GM19099 (cell line): Measurements from ENCODE around the gene CDKN3.

ENCODE experiments used
- POLR2A ChIP-seq: IDR thresholded peaks from 3 replicates; pipeline ENCODE4 v1.6.1; 2011; ENCODE audit warnings: low read depth; ENCODE audit not compliant: insufficient read length; ENCODE audit errors: extremely low read depth

Gene CDKN3

DNA sequence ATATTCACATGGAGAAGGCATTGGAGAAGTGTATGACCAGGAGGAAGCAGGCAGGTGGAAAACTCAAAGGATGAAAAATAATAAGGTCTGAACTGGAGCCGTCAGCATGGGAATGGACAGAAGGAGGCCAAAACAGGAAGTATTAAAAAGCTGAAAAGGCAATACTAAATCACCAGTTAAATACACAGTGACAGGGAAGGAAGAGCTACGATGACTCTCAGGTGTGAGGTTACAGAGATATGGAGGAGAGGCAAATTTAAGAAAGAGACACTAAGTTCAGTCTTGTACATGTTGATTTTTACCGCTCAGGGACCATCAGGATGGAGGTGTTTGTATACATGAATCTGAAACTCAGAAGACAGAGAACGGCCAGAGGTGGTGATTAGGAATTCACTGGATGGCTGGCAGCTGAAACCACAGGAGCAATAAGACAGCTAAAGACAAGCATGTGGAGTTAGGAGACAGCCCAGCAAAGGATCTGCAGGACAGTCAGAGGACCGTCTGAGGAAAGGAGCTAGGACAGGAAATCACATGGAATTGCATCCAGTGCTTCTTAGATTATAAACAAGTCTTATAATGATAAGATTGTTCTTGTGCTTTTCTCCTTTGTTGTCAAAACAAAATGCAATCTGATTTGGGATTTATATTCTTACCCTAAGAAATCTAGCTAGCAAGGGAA, 33.9 kb upstream of the CDKN3 start:
- no peak for TF ChIP-seq POLR2A

- no peak for TF ChIP-seq POLR2A
These were observed 32.0 kb upstream of the CDKN3 start for GRCh38 chr14:54364555-54365415.

- no peak for TF ChIP-seq POLR2A
These were observed 29.8 kb upstream of the CDKN3 start for GRCh38 chr14:54366736-54367735.

GRCh38 chr14:54368291-54368690, 28.5 kb upstream of the CDKN3 start:
- TF ChIP-seq POLR2A = no peak

DNA sequence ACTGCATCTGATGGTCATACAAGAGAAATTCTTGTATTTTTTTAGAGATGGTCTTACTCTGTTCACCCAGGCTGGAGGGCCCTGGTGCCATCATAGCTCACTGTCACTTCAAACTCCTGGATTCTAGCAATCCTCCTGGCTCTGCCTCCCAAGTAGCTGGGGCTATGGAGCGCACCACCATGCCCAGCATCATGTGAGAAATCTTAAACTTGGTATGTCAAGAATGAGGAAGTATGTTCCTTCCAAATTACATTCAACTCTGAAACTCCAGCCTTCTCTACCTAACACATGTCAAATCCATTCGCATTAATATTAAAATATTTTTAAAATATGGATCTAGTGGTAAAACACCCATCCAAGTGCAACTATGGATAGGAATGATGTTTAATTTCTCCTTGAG, 27.5 kb upstream of the CDKN3 start:
- no peak for TF ChIP-seq POLR2A

DNA sequence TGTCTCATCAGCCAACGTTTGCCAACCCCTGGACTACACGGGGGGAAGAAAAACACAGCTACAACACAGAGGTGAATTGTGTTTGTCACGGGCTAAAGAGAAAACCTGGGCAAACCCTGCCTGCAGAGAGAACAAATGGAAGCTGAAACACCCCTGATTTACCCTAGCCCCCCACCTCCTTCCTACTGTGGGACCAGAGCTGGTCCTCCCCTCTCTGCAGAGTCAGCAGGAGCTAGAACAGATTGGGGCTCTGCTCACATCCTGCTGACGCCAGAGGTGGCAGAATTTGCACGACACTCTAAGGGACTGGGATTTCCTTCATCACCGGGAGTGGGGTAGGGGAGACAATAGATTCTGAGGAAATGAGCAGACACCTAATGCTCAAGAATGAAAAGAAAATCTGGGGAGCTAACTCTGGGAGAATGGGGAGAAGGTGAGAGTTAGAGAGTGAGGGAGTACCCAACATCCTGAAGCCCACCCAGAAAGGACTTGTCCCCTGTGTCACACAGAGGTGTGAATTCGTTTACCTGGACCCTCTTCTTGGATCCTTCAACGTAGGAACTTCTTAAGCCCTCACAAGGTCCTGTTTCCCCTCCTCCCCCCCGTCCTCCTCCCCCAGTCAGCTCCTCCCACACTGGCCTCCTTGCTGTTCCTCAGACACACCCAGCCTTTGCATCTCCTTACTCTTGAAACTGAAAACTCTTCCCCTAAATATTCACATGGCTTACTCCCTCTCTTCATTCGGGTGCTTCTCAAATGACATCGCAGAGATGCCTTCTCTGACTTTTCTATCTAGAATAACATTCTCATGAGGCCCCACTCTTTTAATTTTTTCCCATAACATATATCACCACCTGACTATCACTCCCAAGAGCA, 26.2 kb upstream of the CDKN3 start:
- TF ChIP-seq POLR2A = no peak

- no peak for TF ChIP-seq POLR2A
These were observed 22.5 kb upstream of the CDKN3 start for GRCh38 chr14:54374117-54374884.

GRCh38 chr14:54377501-54377900, 19.3 kb upstream of the CDKN3 start:
- no peak for TF ChIP-seq POLR2A

GRCh38 chr14:54381821-54382220, 15.0 kb upstream of the CDKN3 start:
- TF ChIP-seq POLR2A = no peak

DNA sequence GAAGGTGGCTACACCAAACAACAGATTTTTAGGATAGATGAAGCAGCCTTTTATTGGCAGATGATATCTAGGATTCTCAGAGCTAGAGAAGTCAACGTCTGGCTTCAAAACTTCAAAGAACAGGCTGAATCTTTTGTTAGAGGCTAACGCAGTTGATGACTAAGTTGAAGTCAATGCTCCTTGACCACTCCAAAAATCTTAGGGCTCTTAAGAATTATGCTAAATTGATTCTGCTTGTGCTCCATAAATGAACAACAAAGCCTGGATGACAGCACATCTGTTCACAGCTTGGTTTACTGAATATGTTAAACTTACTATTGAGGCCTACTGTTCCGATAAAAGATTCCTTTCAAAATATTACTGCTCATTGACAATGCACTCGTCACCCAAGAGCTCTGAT, 13.0 kb upstream of the CDKN3 start:
- no peak for TF ChIP-seq POLR2A

- TF ChIP-seq POLR2A = no peak
These were observed 11.3 kb upstream of the CDKN3 start for GRCh38 chr14:54385556-54385955.

DNA sequence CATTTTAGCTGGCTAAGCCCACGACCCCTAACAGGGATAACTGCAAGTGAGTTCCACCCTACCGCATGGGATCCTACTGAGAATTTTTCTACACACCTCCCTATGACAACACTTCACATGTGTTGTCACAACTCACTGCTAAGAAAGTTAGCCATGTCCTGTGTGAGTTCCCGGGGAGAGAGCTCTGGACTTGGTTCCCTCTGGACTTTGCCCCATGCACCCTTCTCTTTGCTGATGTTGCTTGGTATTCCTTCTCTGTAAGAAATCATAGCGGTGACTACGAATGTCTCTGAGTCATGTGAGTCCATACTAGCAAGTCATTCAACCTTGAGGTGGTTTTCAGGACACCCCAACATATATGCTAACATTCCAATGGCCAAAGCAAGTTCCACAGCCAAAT, 9.5 kb upstream of the CDKN3 start:
- no peak for TF ChIP-seq POLR2A

DNA sequence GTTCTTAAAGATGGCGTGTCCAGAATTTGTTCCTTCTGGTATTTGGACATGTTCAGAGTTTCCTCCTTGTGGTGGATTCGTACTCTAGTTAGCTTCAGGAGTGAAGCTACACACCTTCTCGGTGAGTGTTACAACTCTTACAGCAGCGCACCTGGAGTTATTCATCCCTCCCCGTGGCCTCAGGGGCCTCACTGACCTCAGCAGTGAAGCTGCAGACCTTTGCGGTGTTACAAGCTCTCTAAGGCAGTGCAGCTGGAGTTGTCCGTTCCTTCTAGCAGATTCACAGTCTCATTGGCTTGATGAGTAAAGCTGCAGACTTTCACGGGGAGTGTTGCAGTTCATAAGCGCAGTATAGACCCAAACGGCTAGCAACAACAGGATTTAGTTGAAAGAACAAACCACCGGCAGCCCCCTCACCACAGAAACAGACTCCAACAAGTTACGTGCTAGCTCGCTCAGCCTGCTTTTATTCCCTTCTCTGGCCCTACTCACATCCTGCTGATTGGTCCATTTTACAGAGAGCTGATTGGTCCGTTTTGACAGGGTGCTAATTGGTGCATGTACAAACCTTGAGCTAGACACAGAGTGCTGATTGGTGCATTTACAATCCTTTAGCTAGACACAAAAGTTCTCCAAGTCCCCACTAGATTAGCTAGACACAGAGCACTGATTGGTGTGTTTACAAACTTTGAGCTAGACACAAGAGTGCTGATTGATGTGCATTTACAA, 4.5 kb upstream of the CDKN3 start:
- TF ChIP-seq POLR2A = no peak
